ENCODE measurements around the gene TACO1.

DNA sequence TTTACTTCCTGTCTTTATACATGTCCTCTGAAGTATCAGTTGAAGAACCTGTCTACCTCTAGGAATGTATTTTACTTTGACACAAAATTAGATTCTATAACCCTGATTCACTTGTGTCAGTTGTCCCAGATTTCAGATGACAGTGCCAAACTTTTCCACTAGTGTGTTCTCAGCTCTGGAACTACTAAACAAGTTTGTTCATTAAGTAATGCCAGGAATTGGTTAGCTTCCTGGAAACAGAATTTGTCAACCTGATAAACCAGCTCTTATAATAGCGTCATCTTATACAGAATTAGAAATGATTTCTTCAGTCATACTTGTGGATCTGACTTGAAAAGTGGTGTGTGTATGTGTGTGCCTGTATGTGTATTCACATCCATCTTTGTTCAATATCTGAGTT is 28.9 kb downstream of the TACO1 start:
- TF ChIP-seq, protein P1, sequence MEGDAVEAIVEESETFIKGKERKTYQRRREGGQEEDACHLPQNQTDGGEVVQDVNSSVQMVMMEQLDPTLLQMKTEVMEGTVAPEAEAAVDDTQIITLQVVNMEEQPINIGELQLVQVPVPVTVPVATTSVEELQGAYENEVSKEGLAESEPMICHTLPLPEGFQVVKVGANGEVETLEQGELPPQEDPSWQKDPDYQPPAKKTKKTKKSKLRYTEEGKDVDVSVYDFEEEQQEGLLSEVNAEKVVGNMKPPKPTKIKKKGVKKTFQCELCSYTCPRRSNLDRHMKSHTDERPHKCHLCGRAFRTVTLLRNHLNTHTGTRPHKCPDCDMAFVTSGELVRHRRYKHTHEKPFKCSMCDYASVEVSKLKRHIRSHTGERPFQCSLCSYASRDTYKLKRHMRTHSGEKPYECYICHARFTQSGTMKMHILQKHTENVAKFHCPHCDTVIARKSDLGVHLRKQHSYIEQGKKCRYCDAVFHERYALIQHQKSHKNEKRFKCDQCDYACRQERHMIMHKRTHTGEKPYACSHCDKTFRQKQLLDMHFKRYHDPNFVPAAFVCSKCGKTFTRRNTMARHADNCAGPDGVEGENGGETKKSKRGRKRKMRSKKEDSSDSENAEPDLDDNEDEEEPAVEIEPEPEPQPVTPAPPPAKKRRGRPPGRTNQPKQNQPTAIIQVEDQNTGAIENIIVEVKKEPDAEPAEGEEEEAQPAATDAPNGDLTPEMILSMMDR (conservative IDR thresholded peaks at IDR 0.05; ENCODE audit: low read depth, low read length): no peak
- no peak for TF ChIP-seq RFX5 (IDR thresholded peaks at IDR 0.05; ENCODE audit: low read depth, low read length)
- no peak for TF ChIP-seq MXI1 (IDR thresholded peaks at IDR 0.05; ENCODE audit: borderline replicate concordance, low read depth, low read length)
- TF ChIP-seq POLR2A (IDR thresholded peaks at IDR 0.05; ENCODE audit: low read depth, low read length): no peak
- no peak for TF ChIP-seq CEBPB (IDR thresholded peaks at IDR 0.05; ENCODE audit: low read depth, low read length)
- no peak for TF ChIP-seq RAD21 (IDR thresholded peaks at IDR 0.05; ENCODE audit: low read length)
